K562 (cell line): ENCODE measurements around the gene GBA2. TPM values are rescaled to one million over a fixed set of nuclear protein-coding genes. Genes with fewer than 3 reads are reported as not detected.

ENCODE experiments used
- ADNP ChIP-seq: fragments of 200-800 bp; sonication (Bioruptor generic); IDR thresholded peaks from 2 replicates; pipeline ENCODE4 v1.6.1; 2016; ENCODE audit warnings: missing genetic modification characterization, missing compliant biosample characterization
- BRF2 ChIP-seq: IDR thresholded peaks from 3 replicates; pipeline ENCODE4 v1.6.1; 2011; ENCODE audit warnings: borderline replicate concordance, mild to moderate bottlenecking; ENCODE audit not compliant: insufficient read length, insufficient read depth
- C11orf30 ChIP-seq: fragments of 450-650 bp; IDR thresholded peaks from 2 replicates; pipeline ENCODE4 v1.6.1; 2016; ENCODE audit warnings: low read depth, mild to moderate bottlenecking
- COPS2 ChIP-seq: fragments of 450-650 bp; conservative IDR thresholded peaks from 2 replicates; pipeline ENCODE4 v1.6.1; 2016; ENCODE audit warnings: mild to moderate bottlenecking, moderate library complexity
- ELF4 ChIP-seq: fragments of 450-650 bp; formaldehyde crosslinking; IDR thresholded peaks from 2 replicates; pipeline ENCODE4 v1.4.0; 2022; ENCODE audit warnings: missing genetic modification characterization
- ETV6 ChIP-seq, 3 experiments: fragments of 150-350 bp in 1 of 3; sonication (generic) in 1 of 3; formaldehyde crosslinking in 1 of 3; IDR thresholded peaks; 2 replicates each; pipeline versions ENCODE4 v1.6.1 to v1.8.0; 2014 to 2022; ENCODE audit warnings: borderline replicate concordance in 2 of 3, low read depth in 2 of 3, antibody characterized with exemption in 1 of 3, low read length in 1 of 3, mild to moderate bottlenecking in 1 of 3, missing genetic modification reagents in 1 of 3
- FOXA1 ChIP-seq: fragments of 450-650 bp; IDR thresholded peaks from 2 replicates; pipeline ENCODE4 v1.6.1; 2016; ENCODE audit warnings: mild to moderate bottlenecking, borderline replicate concordance
- MCM7 ChIP-seq, 2 experiments: fragments of 450-650 bp; IDR thresholded peaks; 2 replicates each; pipeline ENCODE4 v1.6.1; 2016 to 2018
- MNT ChIP-seq, 2 experiments: fragments of 450-650 bp; conservative IDR thresholded peaks; 2 replicates each; pipeline ENCODE4 v1.6.1; 2017; ENCODE audit warnings: mild to moderate bottlenecking in 2 of 2, moderate library complexity in 2 of 2
- NRF1 ChIP-seq, 2 experiments: fragments of 450-650 bp; IDR thresholded peaks in 1 of 2; conservative IDR thresholded peaks in 1 of 2; 2 replicates each; pipeline ENCODE4 v1.6.1; 2014; ENCODE audit warnings: mild to moderate bottlenecking in 2 of 2
- OTX1 ChIP-seq: fragments of 450-650 bp; formaldehyde crosslinking; IDR thresholded peaks from 2 replicates; pipeline ENCODE4 v1.4.0; 2022; ENCODE audit warnings: mild to moderate bottlenecking
- PPARD ChIP-seq: fragments of 250-450 bp; sonication (Bioruptor Pico); IDR thresholded peaks from 2 replicates; pipeline ENCODE4 v1.8.0; 2022; ENCODE audit warnings: inconsistent platforms, mild to moderate bottlenecking, moderate library complexity
- RAD51 ChIP-seq: fragments of 450-650 bp; IDR thresholded peaks from 2 replicates; pipeline ENCODE4 v1.7.1; 2016; ENCODE audit warnings: low read depth, mild to moderate bottlenecking, borderline replicate concordance
- RREB1 ChIP-seq: fragments of 250-450 bp; sonication (Bioruptor Pico); IDR thresholded peaks from 2 replicates; pipeline ENCODE4 v1.4.0; 2020
- ZC3H11A ChIP-seq: IDR thresholded peaks from 2 replicates; pipeline ENCODE4 v1.6.1; 2012; ENCODE audit warnings: low read depth, low read length, improper control_type of control experiment
- ZNF639 ChIP-seq, 2 experiments: fragments of 200-800 bp in 1 of 2; sonication (Bioruptor generic) in 1 of 2; sonication (generic) in 1 of 2; formaldehyde crosslinking in 1 of 2; IDR thresholded peaks in 1 of 2; conservative IDR thresholded peaks in 1 of 2; 2 replicates each; pipeline versions ENCODE4 v1.5.0 to v1.6.1; 2016 to 2020; ENCODE audit warnings: missing compliant biosample characterization in 1 of 2, missing genetic modification characterization in 1 of 2, missing genetic modification reagents in 1 of 2
- ZNF830 ChIP-seq: fragments of 250-450 bp; sonication (Bioruptor Pico); IDR thresholded peaks from 2 replicates; pipeline ENCODE4 v1.5.0; 2021; ENCODE audit warnings: mild to moderate bottlenecking
- polyA plus RNA-seq, 8 experiments: library from polyadenylated mRNA; depleted of rRNA in 4 of 8; stranded (reverse) in 5 of 8; unstranded in 3 of 8; fragments of >200 nt; fragmentation: Nextera tagmentation in 2 of 8; fragmentation: Illumina TruSeq in 1 of 8; extraction: Ambion mirVana in 2 of 8; extraction: Trizol in 1 of 8; gene quantifications; 2 replicates each; pipeline versions ENCODE4 v1.2.1 to v1.2.3, GENCODE V29; 2011 to 2014; ENCODE audit warnings: inconsistent platforms in 1 of 8, missing spikeins in 1 of 8
- total RNA-seq, 7 experiments: library from RNA; depleted of rRNA in 6 of 7; stranded (reverse); fragments of >200 nt in 6 of 7; fragmentation: Illumina TruSeq in 2 of 7; extraction: Trizol in 2 of 7; gene quantifications; 2 replicates each; pipeline versions ENCODE4 v1.2.1 to v1.2.3, GENCODE V29; 2011 to 2021; ENCODE audit warnings: low replicate concordance in 1 of 7

GBA2 gene
- total and polyA plus RNA-seq, 9 of the 15 experiments (the other 6 are each of a cell fraction or from before 2014, with no cell fraction given) = 14.1 to 60.4 (median 32.1) TPM

GRCh38 chr9:35749515-35750255, 657 bp upstream of the GBA2 start (continued):
- TF ChIP-seq ZNF639 (CRISPR knock-in tag; conservative IDR thresholded peaks at IDR 0.05 in 1 of 2, IDR thresholded peaks at IDR 0.05 in 1 of 2) = no peak
- TF ChIP-seq COPS2 = no peak
- TF ChIP-seq RREB1 = no peak
- TF ChIP-seq ELF4 (CRISPR knock-in tag) = no peak
- TF ChIP-seq MNT (conservative IDR thresholded peaks at IDR 0.05) = no peak
- no peak for TF ChIP-seq ZC3H11A
- no peak for TF ChIP-seq C11orf30
- TF ChIP-seq BRF2 = no peak
- TF ChIP-seq ZNF830 (CRISPR knock-in tag) = no peak
- no peak for TF ChIP-seq RAD51
- TF ChIP-seq NRF1 (conservative IDR thresholded peaks at IDR 0.05 in 1 of 2, IDR thresholded peaks at IDR 0.05 in 1 of 2) = no peak
- no peak for TF ChIP-seq ETV6 (IDR thresholded peaks at IDR 0.05; ENCODE audit: borderline replicate concordance in 1 of 2, low read depth in 2 of 2, low read length in 1 of 2)
- no peak for TF ChIP-seq ETV6 (CRISPR knock-in tag; IDR thresholded peaks at IDR 0.05; ENCODE audit: borderline replicate concordance)
- TF ChIP-seq FOXA1 = no peak
- no peak for TF ChIP-seq OTX1 (CRISPR knock-in tag)
- TF ChIP-seq ADNP (tag) = no peak
- no peak for TF ChIP-seq PPARD (CRISPR knock-in tag)
- TF ChIP-seq MCM7 (IDR thresholded peaks at IDR 0.05) = no peak
